A673 (cell line): ENCODE data around the gene MDK. TPM values are rescaled to one million over a fixed set of nuclear protein-coding genes. Genes with fewer than 3 reads are reported as not detected.

Experiments
- BruUV-seq: library from RNA; stranded (reverse); fragments of 400-500 nt; replicated peaks from 2 replicates; lab custom pipeline; 2021; lab: Mats Ljungman, UMichigan
- CTCF ChIA-PET: fragments of 300-600 bp; sonication (Branson Sonifier 250); formaldehyde crosslinking; loops from one replicate; lab custom pipeline; 2022; ENCODE audit warnings: antibody characterized with exemption; lab: Charles Lee
- POLR2A ChIA-PET: fragments of 300-600 bp; sonication (Branson Sonifier 250); formaldehyde crosslinking; loops from one replicate; lab custom pipeline; 2022; ENCODE audit warnings: antibody characterized with exemption; ENCODE audit not compliant: low non-redundant PET; lab: Charles Lee
- DNase-seq: peaks from one replicate; pipeline ENCODE4 v3.0.0-alpha.2; 2015; ENCODE audit warnings: low spot score
- H3K27ac ChIP-seq: fragments of 200-600 bp; sonication (generic); 2 replicates; pipeline ENCODE4 v1.5.1; 2016; ENCODE audit warnings: mixed run types, low read depth, mild to moderate bottlenecking, mixed read lengths, antibody characterized with exemption, low read length; ENCODE audit not compliant: poor library complexity, severe bottlenecking
- H3K27me3 ChIP-seq: fragments of 200-600 bp; sonication (generic); replicated peaks from 2 replicates; pipeline ENCODE4 v1.6.1; 2017; ENCODE audit warnings: mixed run types, low read depth, mild to moderate bottlenecking, mixed read lengths, antibody characterized with exemption, low read length; ENCODE audit not compliant: insufficient read depth, poor library complexity
- H3K36me3 ChIP-seq: fragments of 200-600 bp; sonication (generic); 2 replicates; pipeline ENCODE4 v1.6.1; 2016; ENCODE audit warnings: mixed run types, mild to moderate bottlenecking, mixed read lengths, antibody characterized with exemption, low read length; ENCODE audit not compliant: insufficient read depth, poor library complexity, severe bottlenecking
- H3K4me1 ChIP-seq: fragments of 200-600 bp; sonication (generic); 2 replicates; pipeline ENCODE4 v1.6.1; 2017; ENCODE audit warnings: mixed run types, mild to moderate bottlenecking, mixed read lengths, antibody characterized with exemption, low read length; ENCODE audit not compliant: insufficient read depth, poor library complexity, severe bottlenecking
- H3K4me3 ChIP-seq: fragments of 200-600 bp; sonication (generic); 2 replicates; pipeline ENCODE4 v1.5.1; 2016; ENCODE audit warnings: low read depth, mixed run types, mild to moderate bottlenecking, mixed read lengths, low read length; ENCODE audit not compliant: poor library complexity, severe bottlenecking
- H3K9me3 ChIP-seq: fragments of 200-600 bp; sonication (generic); 2 replicates; pipeline ENCODE4 v1.6.1; 2016; ENCODE audit warnings: mixed run types, low read depth, mild to moderate bottlenecking, mixed read lengths, antibody characterized with exemption, low read length; ENCODE audit not compliant: poor library complexity, severe bottlenecking
- CTCF ChIP-seq: fragments of 300-800, 200-600 bp; sonication (generic); conservative IDR thresholded peaks from 2 replicates; pipeline ENCODE4 v1.5.1; 2017; ENCODE audit warnings: low read depth, mild to moderate bottlenecking, antibody characterized with exemption, low read length, moderate library complexity, mixed read lengths
- EZH2 ChIP-seq: fragments of 200-600 bp; sonication (generic); IDR thresholded peaks from 2 replicates; pipeline ENCODE4 v1.6.1; 2017; ENCODE audit warnings: borderline replicate concordance, low read depth, mild to moderate bottlenecking, mixed read lengths, antibody characterized with exemption, low read length; ENCODE audit not compliant: poor library complexity, severe bottlenecking
- intact Hi-C: fragments of 100-400 bp; cut with micrococcal nuclease; formaldehyde crosslinking; loops from one replicate; pipeline ENCODE4 v1.10.0; 2022; ENCODE audit not compliant: unreplicated experiment
- total RNA-seq: library from RNA; stranded (reverse); gene quantifications from 2 replicates; pipeline ENCODE4 v1.2.3, GENCODE V29; 2021

Gene MDK
- total RNA-seq, 1 experiment from 2014 or later, result 252 TPM

DNA sequence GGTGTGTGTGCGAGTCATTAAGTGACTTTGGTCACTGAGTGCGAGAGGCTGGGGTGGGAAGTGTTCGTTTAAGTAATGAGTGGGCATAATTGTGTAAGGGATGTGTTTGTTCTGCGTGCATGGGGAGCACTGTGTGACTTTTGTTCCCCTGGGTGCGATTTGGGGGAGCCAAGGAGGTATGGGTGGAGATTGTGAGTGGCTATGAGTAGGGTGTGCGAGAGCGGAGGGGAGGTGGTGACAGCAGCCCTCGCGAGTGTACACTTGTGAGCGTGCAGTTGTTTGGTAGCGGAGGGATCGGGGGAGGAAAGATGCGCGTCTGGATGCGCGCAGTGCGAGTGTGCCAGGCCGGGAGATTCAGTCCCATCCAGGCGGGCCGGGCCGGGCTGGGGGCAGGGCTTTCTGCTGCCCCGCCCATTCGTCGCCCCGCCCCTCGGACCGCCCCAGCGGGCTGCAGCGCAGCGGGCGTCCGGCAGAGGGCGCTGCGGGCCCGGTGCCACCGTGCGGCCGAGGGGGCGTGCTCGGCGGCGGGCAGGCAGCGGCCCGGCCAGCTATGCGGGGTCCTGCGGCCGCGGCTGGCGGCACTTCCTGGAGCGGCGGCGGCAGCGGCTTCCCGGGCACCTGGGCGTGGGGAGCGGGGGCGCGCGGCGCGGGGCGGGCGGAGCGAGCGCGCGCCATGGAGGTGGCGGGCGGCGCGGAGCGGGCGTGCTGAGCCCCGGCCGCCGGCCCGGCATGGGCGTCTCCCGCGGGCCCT, 34.4 kb upstream of the MDK start, which contains the start of gene DGKZ:
DGKZ (plus strand) TSS at position 578 of the 751 bp plus-strand sequence. CDS start 197 bp downstream, outside the sequence.
- Histone ChIP-seq H3K4me3 (peak within 1 kb of the TSS; percentile 71), H3K27me3 (no peaks in the 10 kb centered on the region), H3K27ac (peak within 1 kb of the TSS; percentile 76), H3K4me1 (peaks cover 50% of the 10 kb centered on the region), H3K9me3 (no peaks in the 10 kb centered on the region), H3K36me3 (no peaks in the 10 kb centered on the region)
- TF ChIP-seq EZH2 (no peak), CTCF (peak; percentile 74)
- CTCF ChIA-PET, result interaction anchor here (0.6 to 1.2 kb wide), 12 partner anchors 9 to 104 kb away, joined by 3 to 6 read pairs (median 4); no protein-coding TSS in a partner anchor
- intact Hi-C loops, result loop anchor here (10.0 kb wide), 1 partner anchor 832 kb away; no protein-coding TSS in a partner anchor
- peak; percentile 97 for DNase-seq
- POLR2A ChIA-PET, result no interaction called here
- BruUV-seq, result no TSS peak

DNA sequence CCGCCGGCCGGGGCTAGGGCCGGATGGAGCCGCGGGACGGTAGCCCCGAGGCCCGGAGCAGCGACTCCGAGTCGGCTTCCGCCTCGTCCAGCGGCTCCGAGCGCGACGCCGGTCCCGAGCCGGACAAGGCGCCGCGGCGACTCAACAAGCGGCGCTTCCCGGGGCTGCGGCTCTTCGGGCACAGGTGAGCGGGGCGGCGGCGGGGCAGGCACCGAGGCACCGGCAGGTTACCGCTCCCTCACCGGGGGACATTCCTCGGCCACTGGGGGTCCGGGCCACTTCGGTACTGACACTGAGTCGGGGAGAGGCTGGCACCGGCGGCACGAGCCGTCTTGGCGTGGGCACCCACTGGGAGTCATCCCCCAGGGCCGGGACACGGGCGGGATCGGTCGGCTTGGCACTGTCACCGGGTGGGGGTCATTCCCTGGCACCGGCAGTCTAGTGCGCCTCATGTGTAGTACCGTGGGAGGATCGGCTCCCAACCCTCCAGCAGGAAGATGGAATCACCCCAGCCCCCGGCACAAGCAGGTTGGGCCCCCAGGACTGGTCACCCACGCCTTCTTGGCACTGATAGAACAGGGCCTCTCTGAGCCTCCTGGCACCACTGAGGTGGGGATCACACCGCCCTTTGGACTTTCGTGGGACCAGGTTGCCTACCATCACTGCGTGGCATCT, 33.7 kb upstream of the MDK start:
- ChIA-PET POLR2A (no interaction called here), CTCF (interaction anchor here (0.6 to 1.2 kb wide), 12 partner anchors 9 to 104 kb away, joined by 3 to 6 read pairs (median 4); no protein-coding TSS in a partner anchor)
- no peak for DNase-seq
- H3K27ac ChIP-seq, result peak overlapping the region; percentile 76
- peak overlapping the region; percentile 71 for H3K4me3 ChIP-seq
- TF ChIP-seq CTCF (no peak), EZH2 (no peak)
- BruUV-seq, result no TSS peak
- intact Hi-C loops, result loop anchor here (10.0 kb wide), 1 partner anchor 833 kb away; no protein-coding TSS in a partner anchor
- peaks cover 2% of the 10 kb centered on the region for H3K36me3 ChIP-seq
- H3K4me1 ChIP-seq, result peaks cover 50% of the 10 kb centered on the region
- no peaks in the 10 kb centered on the region for H3K27me3 ChIP-seq
- no peaks in the 10 kb centered on the region for H3K9me3 ChIP-seq

GRCh38 chr11:46348566-46349401, 32.7 kb upstream of the MDK start:
- Histone ChIP-seq H3K36me3 (peaks cover 4% of the 10 kb centered on the region), H3K4me3 (peak overlapping the region; percentile 71), H3K27me3 (no peaks in the 10 kb centered on the region), H3K4me1 (peaks cover 56% of the 10 kb centered on the region), H3K9me3 (no peaks in the 10 kb centered on the region), H3K27ac (peak overlapping the region; percentile 76)
- BruUV-seq, result no TSS peak
- no peak for DNase-seq
- TF ChIP-seq EZH2 (no peak), CTCF (no peak)
- ChIA-PET CTCF (interaction anchor here (0.5 to 0.9 kb wide), 3 partner anchors 12 to 1440 kb away, joined by 3 to 4 read pairs (median 3); no protein-coding TSS in a partner anchor), POLR2A (interaction anchor here (0.6 kb wide), 1 partner anchor 15 kb away, joined by 3 read pairs; no protein-coding TSS in a partner anchor)
- intact Hi-C loops, result loop anchor here (10.0 kb wide), 1 partner anchor 834 kb away; no protein-coding TSS in a partner anchor
